Stimulated activated CD4-positive, alpha-beta T cell treated with anti-CD3 and anti-CD28 coated beads, Interleukin-4, amount 100 ng/mL, for 1 hour (primary cell): ENCODE data around the gene ATP5F1D.
"Not testable (repeated sequence)": the region's sequence is repeated elsewhere in the genome, so short reads cannot be mapped to it uniquely, and the experiment has no call there.

Source experiments
- DNase-seq: peaks from one replicate; pipeline ENCODE4 v3.0.0-alpha.2; 2020

The ATP5F1D gene

GRCh38 chr19:1241417-1242095, at the start of gene ATP5F1D:
ATP5F1D (plus strand) TSS chr19:1241751; CDS start chr19:1241851, 100 bp downstream.
- DNase-seq, result peak; percentile 93

- DNase-seq, result no peak
Measured at GRCh38 chr19:1199531-1199930, 42.0 kb upstream of the ATP5F1D start.

- not testable (repeated sequence) for DNase-seq
Measured at GRCh38 chr19:1200614-1201013, 40.9 kb upstream of the ATP5F1D start.

DNA sequence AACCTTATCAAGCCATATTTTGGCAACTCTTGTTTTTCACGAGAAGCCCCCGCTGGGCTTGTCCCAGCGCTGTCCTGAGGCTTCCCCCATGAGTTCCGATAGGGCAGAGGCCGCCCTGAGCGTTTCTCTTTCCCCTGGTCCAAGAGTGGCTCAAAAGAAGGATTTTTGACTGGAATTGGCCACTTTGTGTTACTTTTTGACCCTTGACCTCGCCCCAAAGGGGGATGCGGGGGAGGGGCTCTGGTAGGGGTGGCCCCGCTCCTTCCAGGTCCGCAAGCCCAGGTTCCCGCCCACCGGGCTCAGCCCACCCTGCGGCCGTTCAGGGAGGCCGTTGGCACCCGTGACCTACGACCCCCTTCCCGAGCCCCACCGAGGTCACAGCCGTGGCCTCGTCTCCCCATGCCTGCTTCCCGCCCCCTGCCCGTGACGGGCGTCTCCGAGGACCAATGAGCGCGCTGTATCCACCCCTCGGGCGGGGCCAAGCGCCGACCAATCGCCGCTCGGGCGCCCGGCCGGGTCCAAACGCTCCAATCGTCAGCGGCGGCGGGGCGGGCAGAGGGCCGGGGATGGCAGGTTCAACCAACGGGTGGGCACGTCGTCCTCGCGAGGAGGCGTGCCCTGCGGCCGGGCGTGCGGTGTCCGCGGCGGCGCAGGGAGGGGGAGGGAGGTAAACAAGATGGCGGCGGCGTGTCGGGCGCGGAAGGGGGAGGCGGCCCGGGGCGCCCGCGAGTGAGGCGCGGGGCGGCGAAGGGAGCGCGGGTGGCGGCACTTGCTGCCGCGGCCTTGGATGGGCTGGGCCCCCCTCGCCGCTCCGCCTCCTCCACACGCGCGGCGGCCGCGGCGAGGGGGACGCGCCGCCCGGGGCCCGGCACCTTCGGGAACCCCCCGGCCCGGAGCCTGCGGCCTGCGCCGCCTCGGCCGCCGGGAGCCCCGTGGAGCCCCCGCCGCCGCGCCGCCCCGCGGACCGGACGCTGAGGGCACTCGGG, 36.1 kb upstream of the ATP5F1D start, which contains the start of gene STK11:
TSS of gene STK11 (plus strand) at position 665 of the 986 bp plus-strand sequence. CDS start 1,136 bp downstream, outside the sequence.
- peak; percentile 99 for DNase-seq

DNA sequence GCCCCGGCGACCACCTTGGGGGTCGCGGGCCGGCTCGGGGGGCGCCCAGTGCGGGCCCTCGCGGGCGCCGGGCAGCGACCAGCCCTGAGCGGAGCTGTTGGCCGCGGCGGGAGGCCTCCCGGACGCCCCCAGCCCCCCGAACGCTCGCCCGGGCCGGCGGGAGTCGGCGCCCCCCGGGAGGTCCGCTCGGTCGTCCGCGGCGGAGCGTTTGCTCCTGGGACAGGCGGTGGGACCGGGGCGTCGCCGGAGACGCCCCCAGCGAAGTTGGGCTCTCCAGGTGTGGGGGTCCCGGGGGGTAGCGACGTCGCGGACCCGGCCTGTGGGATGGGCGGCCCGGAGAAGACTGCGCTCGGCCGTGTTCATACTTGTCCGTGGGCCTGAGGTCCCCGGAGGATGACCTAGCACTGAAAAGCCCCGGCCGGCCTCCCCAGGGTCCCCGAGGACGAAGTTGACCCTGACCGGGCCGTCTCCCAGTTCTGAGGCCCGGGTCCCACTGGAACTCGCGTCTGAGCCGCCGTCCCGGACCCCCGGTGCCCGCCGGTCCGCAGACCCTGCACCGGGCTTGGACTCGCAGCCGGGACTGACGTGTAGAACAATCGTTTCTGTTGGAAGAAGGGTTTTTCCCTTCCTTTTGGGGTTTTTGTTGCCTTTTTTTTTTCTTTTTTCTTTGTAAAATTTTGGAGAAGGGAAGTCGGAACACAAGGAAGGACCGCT, 35.2 kb upstream of the ATP5F1D start:
- DNase-seq, result peak; percentile 18

DNA sequence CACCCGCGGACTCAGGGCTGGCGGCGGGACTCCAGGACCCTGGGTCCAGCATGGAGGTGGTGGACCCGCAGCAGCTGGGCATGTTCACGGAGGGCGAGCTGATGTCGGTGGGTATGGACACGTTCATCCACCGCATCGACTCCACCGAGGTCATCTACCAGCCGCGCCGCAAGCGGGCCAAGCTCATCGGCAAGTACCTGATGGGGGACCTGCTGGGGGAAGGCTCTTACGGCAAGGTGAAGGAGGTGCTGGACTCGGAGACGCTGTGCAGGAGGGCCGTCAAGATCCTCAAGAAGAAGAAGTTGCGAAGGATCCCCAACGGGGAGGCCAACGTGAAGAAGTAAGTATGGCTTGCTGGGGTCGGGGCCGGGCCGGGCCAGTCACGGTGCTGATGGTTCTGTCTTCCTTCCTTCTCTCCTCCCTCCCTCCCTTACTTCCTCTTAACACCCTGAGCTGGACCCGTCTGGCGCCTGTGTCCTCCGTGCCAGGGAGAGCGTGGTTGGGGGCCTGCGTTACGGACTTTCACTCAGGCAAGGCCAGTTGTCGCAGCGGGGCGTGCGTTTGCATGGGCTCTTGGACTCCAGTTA, 34.6 kb upstream of the ATP5F1D start:
- peak; percentile 27 for DNase-seq

DNA sequence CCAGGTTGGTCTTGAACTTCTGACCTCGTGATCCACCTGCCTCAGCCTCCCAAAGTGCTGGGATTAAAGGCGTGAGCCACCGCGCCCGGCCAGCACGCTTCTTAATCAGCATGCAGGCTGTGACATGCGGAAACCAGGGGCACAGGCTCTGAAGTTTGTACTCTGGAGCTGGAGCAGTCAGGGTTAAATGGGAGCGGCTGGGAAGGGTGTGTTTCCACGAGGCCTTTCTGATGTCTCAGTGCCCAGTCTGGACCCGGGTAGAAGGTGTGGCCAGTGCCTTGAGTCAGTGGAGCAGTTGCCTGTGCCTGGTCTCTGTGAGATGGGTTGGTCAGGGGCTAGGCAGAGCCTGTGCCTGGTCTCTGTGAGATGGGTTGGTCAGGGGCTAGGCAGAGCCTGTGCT, 32.7 kb upstream of the ATP5F1D start:
- DNase-seq, result not testable (repeated sequence)

DNA sequence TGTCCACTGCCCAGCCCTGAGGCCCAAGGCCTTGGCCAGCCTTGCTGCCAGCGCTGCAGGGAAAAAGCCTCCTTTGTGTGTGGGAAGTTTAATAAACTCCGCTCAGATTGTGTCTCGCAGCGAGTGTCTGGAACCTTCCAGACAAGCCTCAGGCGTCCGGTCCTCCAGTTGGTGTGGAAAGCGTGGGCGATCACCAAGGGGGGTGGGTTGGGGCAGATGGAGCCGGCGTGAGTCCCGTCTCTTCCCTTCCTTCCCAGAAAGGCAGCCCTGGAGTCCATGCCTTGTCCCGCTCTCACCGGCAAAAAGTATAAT, 31.4 kb upstream of the ATP5F1D start:
- no peak for DNase-seq

DNA sequence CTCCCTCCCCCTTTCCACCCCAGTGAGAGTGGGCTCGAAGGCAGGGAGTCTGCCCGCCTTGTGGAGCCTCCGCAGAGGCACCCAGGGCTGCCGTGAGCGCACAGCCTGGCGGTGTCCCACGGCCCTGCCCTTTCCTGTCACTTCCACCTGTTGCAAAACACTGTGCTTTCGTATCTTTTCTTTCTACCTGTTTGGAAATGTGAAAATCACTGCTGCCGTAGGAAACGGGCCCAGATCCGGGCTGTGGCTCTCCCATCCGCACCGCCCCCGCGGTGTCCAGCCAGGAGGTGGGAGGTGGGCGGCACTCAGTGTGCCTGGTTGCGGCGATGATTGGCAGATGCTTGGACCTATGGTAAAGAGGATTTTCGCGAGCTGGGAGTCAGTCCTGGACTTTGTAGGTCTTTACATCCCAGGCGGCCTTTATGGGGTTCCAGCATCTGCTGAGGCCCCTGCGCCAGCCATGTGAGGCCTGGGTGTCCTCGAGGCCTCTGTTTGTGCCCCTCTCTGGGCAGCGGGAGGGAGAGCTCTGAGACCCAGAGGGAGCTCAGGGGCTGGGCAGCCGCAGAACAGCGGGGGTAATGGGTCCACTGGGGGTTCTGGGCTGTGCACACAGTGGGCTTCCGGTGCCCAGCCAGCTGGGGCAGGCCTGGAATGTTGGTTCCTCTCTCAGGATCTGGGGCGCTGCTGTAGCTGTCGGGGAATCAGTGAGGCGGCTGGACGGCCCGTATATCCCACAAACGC, 29.9 kb upstream of the ATP5F1D start:
- DNase-seq, result no peak

DNA sequence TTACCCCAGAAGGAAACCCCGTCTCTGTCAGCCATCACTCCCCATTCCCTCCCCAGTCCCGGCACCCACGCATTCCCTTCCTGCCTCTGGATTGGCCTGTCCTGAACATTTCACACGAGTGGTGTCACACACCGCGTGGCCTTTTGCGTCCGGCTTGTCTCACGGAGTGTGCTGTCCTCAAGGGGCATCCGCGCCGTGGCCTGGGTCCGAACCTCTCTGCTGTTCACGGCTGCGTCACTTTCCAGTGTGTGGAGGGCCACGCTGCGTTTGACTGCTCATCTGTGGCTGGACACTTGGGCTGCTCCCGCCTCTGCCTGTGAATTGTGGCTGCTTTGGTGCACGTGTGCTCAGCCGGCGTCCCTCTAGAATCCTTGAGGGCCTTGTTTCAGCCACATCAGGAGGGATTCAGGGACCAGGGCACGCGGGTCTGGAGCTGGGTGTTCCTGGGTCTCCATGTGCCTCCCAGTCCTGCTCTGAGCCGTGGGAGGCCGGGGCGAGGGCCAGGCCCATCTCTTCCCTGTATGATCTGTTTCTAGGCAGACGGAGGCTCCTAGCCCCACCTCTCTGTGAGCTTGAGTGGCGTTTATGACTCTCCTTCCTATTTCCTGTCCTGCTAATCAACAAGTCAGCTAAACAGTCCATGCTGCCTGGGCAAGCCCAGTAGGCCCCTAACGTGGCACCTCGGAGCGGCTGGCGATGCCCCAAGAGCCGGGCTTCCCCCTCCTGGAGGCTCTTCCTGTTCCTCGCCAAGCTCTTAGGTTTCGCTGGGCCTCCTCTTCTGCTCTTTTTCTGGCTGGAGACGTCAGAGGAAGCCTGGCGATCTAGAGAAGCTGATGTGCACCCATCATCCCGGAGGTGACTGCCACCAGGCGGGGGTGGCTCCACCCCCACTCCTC, 27.9 kb upstream of the ATP5F1D start:
- DNase-seq, result peak; percentile 39

DNA sequence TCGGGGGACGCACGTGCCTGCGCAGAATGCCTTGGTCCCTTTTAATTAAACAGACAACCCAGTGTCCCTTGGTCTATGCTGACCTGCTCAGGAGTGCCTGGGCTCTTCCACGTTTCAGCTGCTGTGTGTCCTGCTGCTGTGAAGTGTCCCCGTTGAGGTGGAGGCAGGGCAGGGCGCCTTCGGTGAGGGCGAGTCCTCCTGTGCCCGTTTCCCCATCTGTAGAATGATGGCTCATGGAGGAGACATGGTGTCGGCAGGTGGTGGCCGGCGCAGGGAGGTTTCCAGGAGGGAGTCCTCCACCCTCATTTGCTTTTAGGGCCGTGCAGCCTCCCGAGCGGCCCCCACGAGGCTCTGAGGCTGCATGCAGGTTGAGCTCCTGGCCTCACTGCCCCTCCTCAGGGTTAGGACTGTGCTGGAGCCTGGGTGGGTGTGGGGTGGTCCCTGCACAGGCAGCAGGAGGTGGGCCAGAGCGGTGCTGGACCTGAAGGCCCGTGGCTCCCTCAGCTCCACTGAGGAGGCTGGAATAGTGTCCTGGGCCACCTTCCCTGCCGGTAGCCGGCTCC, 27.2 kb upstream of the ATP5F1D start:
- DNase-seq, result no peak

GRCh38 chr19:1214862-1215731, 26.5 kb upstream of the ATP5F1D start:
- DNase-seq, result no peak

- no peak for DNase-seq
Measured at GRCh38 chr19:1216756-1217155, 24.8 kb upstream of the ATP5F1D start.

DNA sequence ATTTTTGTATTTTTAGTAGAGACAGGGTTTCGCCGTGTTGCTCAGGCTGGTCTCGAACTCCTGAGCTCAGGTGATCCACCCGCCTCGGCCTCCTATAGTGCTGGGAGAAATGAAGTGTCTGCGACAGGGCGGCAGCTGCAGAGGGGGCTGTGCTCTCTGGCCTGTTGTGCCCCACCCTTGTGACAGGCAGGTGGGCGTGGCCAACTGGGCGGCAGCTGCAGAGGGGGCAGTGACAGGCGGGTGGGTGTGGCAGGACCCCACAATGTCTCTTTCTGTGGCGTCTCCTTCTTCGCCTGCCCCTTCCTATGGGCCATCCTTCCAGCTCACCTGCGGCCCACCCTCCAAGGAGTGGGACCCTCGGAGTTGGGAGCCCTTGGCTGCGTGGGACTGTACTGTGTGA, 24.2 kb upstream of the ATP5F1D start:
- DNase-seq, result no peak

DNA sequence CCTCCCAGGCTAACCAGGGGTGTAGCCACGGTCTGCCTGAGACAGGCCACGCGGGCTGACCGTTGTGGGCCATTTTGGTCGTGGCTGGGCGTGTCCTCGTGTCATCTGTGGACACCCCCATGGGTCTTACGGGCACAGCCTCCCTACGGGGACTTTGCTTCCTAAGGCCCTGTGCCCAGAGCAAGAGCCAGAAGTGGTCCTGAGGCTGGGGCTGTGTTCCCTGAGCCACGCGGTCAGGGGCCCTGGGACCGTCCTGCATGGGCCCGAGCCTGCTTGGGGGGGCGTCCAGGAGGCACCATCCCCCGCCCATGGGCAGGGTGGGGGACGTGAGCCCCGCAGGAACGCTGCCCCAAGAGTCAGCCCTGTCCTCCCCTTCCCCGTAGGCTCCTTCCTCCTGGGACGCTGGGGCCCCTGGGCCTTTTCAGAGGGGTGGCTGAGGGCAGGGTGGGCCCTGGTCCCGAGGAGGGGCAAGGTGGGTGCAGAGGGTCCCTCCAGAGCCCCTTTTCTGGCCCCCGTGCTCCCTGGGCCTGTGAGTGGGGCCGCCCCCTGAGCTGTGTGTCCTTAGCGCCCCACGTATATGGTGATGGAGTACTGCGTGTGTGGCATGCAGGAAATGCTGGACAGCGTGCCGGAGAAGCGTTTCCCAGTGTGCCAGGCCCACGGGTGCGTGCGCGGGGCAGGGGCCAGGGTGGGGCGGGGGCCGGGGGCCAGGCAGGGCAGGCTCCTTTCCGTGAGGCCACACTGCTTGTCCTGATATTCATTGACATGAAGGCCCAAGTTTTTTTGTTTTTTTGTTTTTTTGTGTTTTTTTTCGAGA, 22.6 kb upstream of the ATP5F1D start:
- no peak for DNase-seq

DNA sequence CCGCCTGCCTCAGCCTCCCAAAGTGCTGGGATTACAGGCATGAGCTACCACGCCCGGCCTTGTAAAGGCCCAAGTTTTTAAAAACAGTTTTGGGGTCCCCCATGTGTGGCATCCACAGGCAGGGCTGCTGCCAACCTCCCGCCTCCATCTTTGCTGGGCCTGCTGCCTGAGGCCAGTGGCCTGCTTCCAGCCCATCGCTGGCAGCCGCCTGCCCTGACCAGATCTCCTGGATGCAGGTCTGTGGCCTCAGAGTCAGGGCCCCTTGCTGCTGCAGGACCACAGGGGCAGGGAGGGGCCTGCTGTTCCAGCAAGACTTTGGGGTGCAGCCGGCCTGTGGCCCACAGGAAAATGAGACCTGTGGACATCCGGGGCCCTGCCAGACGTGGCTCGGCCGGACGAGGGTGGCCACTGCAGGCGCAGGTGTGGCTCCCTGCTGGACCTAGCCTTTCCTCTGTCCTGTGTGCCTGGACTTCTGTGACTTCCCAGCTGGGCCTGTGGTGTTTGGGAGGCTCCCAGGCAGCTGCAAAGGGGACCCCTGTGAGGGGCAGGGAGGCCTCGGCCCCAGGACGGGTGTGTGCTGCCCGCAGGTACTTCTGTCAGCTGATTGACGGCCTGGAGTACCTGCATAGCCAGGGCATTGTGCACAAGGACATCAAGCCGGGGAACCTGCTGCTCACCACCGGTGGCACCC, 21.6 kb upstream of the ATP5F1D start:
- DNase-seq, result no peak

DNA sequence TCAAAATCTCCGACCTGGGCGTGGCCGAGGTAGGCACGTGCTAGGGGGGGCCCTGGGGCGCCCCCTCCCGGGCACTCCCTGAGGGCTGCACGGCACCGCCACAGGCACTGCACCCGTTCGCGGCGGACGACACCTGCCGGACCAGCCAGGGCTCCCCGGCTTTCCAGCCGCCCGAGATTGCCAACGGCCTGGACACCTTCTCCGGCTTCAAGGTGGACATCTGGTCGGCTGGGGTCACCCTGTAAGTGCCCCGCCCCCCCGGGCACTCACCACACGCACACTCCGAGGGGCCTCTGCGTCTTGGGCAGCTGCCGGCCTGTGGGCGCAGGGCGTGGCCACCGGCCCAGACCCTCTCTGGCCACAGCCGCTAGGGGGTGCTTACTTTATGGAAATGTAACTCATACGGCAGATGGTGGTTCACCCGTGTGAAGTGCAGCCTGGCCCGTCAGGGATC, 21.0 kb upstream of the ATP5F1D start:
- no peak for DNase-seq
